OCI-LY1 (cell line): ENCODE measurements around the gene CCDC68.

Source experiments
- H2AFZ ChIP-seq: fragments of 200-600 bp; sonication (generic), shearing (Covaris generic); 2 replicates; pipeline ENCODE4 v1.6.0; 2014; ENCODE audit warnings: antibody characterized with exemption, mild to moderate bottlenecking, low read length
- H3F3A ChIP-seq: fragments of 200-600 bp; sonication (generic), shearing (Covaris generic); 2 replicates; pipeline ENCODE4 v1.6.0; 2014; ENCODE audit warnings: mild to moderate bottlenecking, antibody characterized with exemption, low read length, moderate library complexity; ENCODE audit not compliant: insufficient read depth
- H3K27ac ChIP-seq: fragments of 200-600 bp; sonication (generic); 2 replicates; pipeline ENCODE4 v1.5.1; 2014; ENCODE audit warnings: low read length, mixed run types, mild to moderate bottlenecking, low read depth; ENCODE audit not compliant: poor library complexity, severe bottlenecking
- H3K27me3 ChIP-seq: fragments of 200-600 bp; sonication (generic); 2 replicates; pipeline ENCODE4 v1.6.0; 2014; ENCODE audit warnings: antibody characterized with exemption, mild to moderate bottlenecking, low read length, moderate library complexity; ENCODE audit not compliant: insufficient read depth
- H3K36me3 ChIP-seq: fragments of 200-600 bp; sonication (generic); 2 replicates; pipeline ENCODE4 v1.6.1; 2014; ENCODE audit warnings: mild to moderate bottlenecking, antibody characterized with exemption, low read length, moderate library complexity, mixed read lengths; ENCODE audit not compliant: insufficient read depth
- H3K4me1 ChIP-seq: fragments of 200-600 bp; sonication (generic); 2 replicates; pipeline ENCODE4 v1.5.1; 2014; ENCODE audit warnings: mild to moderate bottlenecking, low read length, moderate library complexity; ENCODE audit not compliant: insufficient read depth, severe bottlenecking
- H3K4me2 ChIP-seq: fragments of 200-600 bp; sonication (generic), shearing (Covaris generic); 2 replicates; pipeline ENCODE4 v1.6.1; 2014; ENCODE audit warnings: low read length
- H3K4me3 ChIP-seq: fragments of 200-600 bp; sonication (generic); 2 replicates; pipeline ENCODE4 v1.5.1; 2014; ENCODE audit warnings: low read length, low read depth, mild to moderate bottlenecking, mixed read lengths; ENCODE audit not compliant: poor library complexity, severe bottlenecking
- H3K79me2 ChIP-seq: fragments of 200-600 bp; shearing (Covaris generic); 2 replicates; pipeline ENCODE4 v1.6.1; 2016; ENCODE audit warnings: mixed run types, low read length, mixed read lengths; ENCODE audit not compliant: insufficient read depth
- H3K9ac ChIP-seq: fragments of 200-600 bp; sonication (generic), shearing (Covaris generic); 2 replicates; pipeline ENCODE4 v1.6.1; 2014; ENCODE audit warnings: mild to moderate bottlenecking, low read length, mixed read lengths
- H3K9me2 ChIP-seq: fragments of 200-600 bp; sonication (generic), shearing (Covaris generic); 2 replicates; pipeline ENCODE4 v1.6.1; 2014; ENCODE audit warnings: low read depth, mild to moderate bottlenecking, low read length, mixed read lengths
- H3K9me3 ChIP-seq: fragments of 200-600 bp; shearing (Covaris generic); 2 replicates; pipeline ENCODE4 v1.6.1; 2014; ENCODE audit warnings: low read length, mixed read lengths
- H4K20me1 ChIP-seq: fragments of 200-600 bp; sonication (generic), shearing (Covaris generic); 2 replicates; pipeline ENCODE4 v1.6.0; 2016; ENCODE audit warnings: mild to moderate bottlenecking, low read length; ENCODE audit not compliant: insufficient read depth
- CTCF ChIP-seq: fragments of 200-600 bp; sonication (generic), shearing (Covaris generic); IDR thresholded peaks from 2 replicates; pipeline ENCODE4 v1.5.1; 2017; ENCODE audit warnings: mild to moderate bottlenecking, antibody characterized with exemption, low read length, moderate library complexity, mixed read lengths
- EZH2 ChIP-seq: fragments of 200-600 bp; sonication (generic), shearing (Covaris generic); IDR thresholded peaks from 2 replicates; pipeline ENCODE4 v1.8.0; 2017; ENCODE audit warnings: borderline replicate concordance, mixed run types, mild to moderate bottlenecking, antibody characterized with exemption, low read length, moderate library complexity, mixed read lengths

The CCDC68 gene, protein sequence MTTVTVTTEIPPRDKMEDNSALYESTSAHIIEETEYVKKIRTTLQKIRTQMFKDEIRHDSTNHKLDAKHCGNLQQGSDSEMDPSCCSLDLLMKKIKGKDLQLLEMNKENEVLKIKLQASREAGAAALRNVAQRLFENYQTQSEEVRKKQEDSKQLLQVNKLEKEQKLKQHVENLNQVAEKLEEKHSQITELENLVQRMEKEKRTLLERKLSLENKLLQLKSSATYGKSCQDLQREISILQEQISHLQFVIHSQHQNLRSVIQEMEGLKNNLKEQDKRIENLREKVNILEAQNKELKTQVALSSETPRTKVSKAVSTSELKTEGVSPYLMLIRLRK

GRCh38 chr18:54958704-54959625 is at the start of gene CCDC68:
TSS of gene CCDC68 (minus strand) at chr18:54959461. CDS start at chr18:54942791, 16,670 bp downstream.
- no peak for TF ChIP-seq CTCF
- no peak for TF ChIP-seq EZH2
- no peaks in the 10 kb centered on the region for H3F3A ChIP-seq
- H3K27me3 ChIP-seq, result no peaks in the 10 kb centered on the region
- no peak within 1 kb of the TSS for H3K27ac ChIP-seq
- no peaks in the 10 kb centered on the region for H4K20me1 ChIP-seq
- no peak within 1 kb of the TSS for H2AFZ ChIP-seq
- no peaks in the 10 kb centered on the region for H3K9me3 ChIP-seq
- no peaks in the 10 kb centered on the region for H3K4me1 ChIP-seq
- H3K9ac ChIP-seq, result no peak within 1 kb of the TSS
- no peak within 1 kb of the TSS for H3K4me2 ChIP-seq
- no peaks in the 10 kb centered on the region for H3K36me3 ChIP-seq
- no peak within 1 kb of the TSS for H3K4me3 ChIP-seq
- H3K79me2 ChIP-seq, result no peaks in the 10 kb centered on the region
- no peaks in the 10 kb centered on the region for H3K9me2 ChIP-seq

DNA sequence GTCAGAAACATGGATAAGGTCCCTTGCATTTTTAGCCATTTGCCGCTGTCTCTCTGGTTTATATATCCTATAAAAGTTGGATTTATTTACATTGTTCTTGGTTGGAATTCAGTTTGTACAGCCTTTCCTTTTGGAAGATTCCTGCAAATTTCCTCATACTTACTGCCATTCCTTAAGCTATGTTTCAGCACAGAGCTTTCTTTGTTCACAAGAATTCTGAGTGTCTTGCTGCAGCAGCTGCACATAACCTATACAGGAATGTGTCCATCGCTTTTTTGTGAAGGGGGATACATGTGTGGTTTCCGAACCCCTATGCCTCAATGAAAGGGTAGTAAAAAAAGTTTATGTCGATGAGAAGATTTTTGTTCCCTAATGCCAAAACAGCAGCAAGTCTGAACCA is 48.3 kb upstream of the CCDC68 start:
- no peak overlapping the region for H2AFZ ChIP-seq
- no peaks in the 10 kb centered on the region for H3K9me3 ChIP-seq
- H3K9ac ChIP-seq, result no peak overlapping the region
- H3K27ac ChIP-seq, result no peak overlapping the region
- no peaks in the 10 kb centered on the region for H3K27me3 ChIP-seq
- no peak overlapping the region for H3K4me3 ChIP-seq
- no peaks in the 10 kb centered on the region for H4K20me1 ChIP-seq
- no peaks in the 10 kb centered on the region for H3K36me3 ChIP-seq
- no peaks in the 10 kb centered on the region for H3K79me2 ChIP-seq
- no peaks in the 10 kb centered on the region for H3K9me2 ChIP-seq
- H3K4me2 ChIP-seq, result no peak overlapping the region
- no peak for TF ChIP-seq EZH2
- no peak for TF ChIP-seq CTCF
- no peaks in the 10 kb centered on the region for H3F3A ChIP-seq
- no peaks in the 10 kb centered on the region for H3K4me1 ChIP-seq

- TF ChIP-seq CTCF (no peak), EZH2 (no peak)
- Histone ChIP-seq H3F3A (no peaks in the 10 kb centered on the region), H3K4me2 (no peak overlapping the region), H3K9ac (no peak overlapping the region), H2AFZ (no peak overlapping the region), H3K4me3 (no peak overlapping the region), H3K79me2 (no peaks in the 10 kb centered on the region), H3K27ac (no peak overlapping the region), H3K4me1 (no peaks in the 10 kb centered on the region), H3K36me3 (no peaks in the 10 kb centered on the region), H3K9me3 (no peaks in the 10 kb centered on the region), H3K27me3 (no peaks in the 10 kb centered on the region), H3K9me2 (no peaks in the 10 kb centered on the region), H4K20me1 (no peaks in the 10 kb centered on the region)
Observed at GRCh38 chr18:55003695-55004094, 44.4 kb upstream of the CCDC68 start.
